Measurements from ENCODE around the gene C9orf153. TPM values are rescaled to one million over a fixed set of nuclear protein-coding genes. Genes with fewer than 3 reads are reported as not detected.
"Not testable (repeated sequence)": the region's sequence is repeated elsewhere in the genome, so short reads cannot be mapped to it uniquely, and the experiment has no call there.

C9orf153 gene
- total RNA-seq, 6 donors from 2014 or later, result 0.30 to 1.5 (median 1.0) TPM; not detected in 3

- no peak for ATAC-seq (ENCODE audit: low FRiP score in 2 of 2)
- H3K36me3 ChIP-seq, result peaks cover 30 to 100% (median 89%) of the 10 kb centered on the region in 4 donors
- no peak overlapping the region for H3K4me3 ChIP-seq
These were observed 42.2 kb upstream of the C9orf153 start for GRCh38 chr9:86301686-86302085.

GRCh38 chr9:86300701-86301100, 41.2 kb upstream of the C9orf153 start:
- no peak overlapping the region for H3K27ac ChIP-seq
- DNase-seq (no peak), ATAC-seq (ENCODE audit: low FRiP score in 2 of 2) (no peak)
- H3K27me3 ChIP-seq, result no peaks in the 10 kb centered on the region
- TF ChIP-seq POLR2A (IDR thresholded peaks at IDR 0.05), result no peak
- no peak for TF ChIP-seq POLR2AphosphoS5 (IDR thresholded peaks at IDR 0.05)
- TF ChIP-seq CTCF (IDR thresholded peaks at IDR 0.05), result no peak
- no peak for TF ChIP-seq EP300 (IDR thresholded peaks at IDR 0.05)
- 94 to 97% methylated on average over 2 of the region's 2 CpGs for WGBS, 2 donors
- H3K9me3 ChIP-seq, result no peaks in the 10 kb centered on the region
- no peak overlapping the region for H3K4me3 ChIP-seq
- no peaks in the 10 kb centered on the region for H3K4me1 ChIP-seq
- peaks cover 30 to 99% (median 88%) of the 10 kb centered on the region in 4 donors for H3K36me3 ChIP-seq

More at GRCh38 chr9:86301686-86302085, 42.2 kb upstream of the C9orf153 start:
- Histone ChIP-seq H3K9me3 (no peaks in the 10 kb centered on the region), H3K27ac (no peak overlapping the region), H3K27me3 (no peaks in the 10 kb centered on the region), H3K4me1 (no peaks in the 10 kb centered on the region)
- TF ChIP-seq EP300 (IDR thresholded peaks at IDR 0.05) (no peak), POLR2A (IDR thresholded peaks at IDR 0.05) (no peak), POLR2AphosphoS5 (IDR thresholded peaks at IDR 0.05) (no peak), CTCF (IDR thresholded peaks at IDR 0.05) (no peak)
- 68 to 92% methylated on average over 1 of the region's 1 CpG for WGBS, 2 donors
- DNase-seq, result no peak

GRCh38 chr9:86298873-86299272, 39.4 kb upstream of the C9orf153 start:
- no peak for ATAC-seq (ENCODE audit: low FRiP score in 2 of 2)
- H3K4me3 ChIP-seq, result no peak overlapping the region
- H3K4me1 ChIP-seq, result no peaks in the 10 kb centered on the region
- no peak overlapping the region for H3K27ac ChIP-seq
- TF ChIP-seq POLR2AphosphoS5 (IDR thresholded peaks at IDR 0.05) (no peak), POLR2A (IDR thresholded peaks at IDR 0.05) (no peak)
- peak in 1 of 2 donors; percentile 34 for DNase-seq
- H3K27me3 ChIP-seq, result no peaks in the 10 kb centered on the region
- peaks cover 20 to 81% (median 72%) of the 10 kb centered on the region in 4 donors for H3K36me3 ChIP-seq
- WGBS, 2 donors, result 81 to 91% methylated on average over 8 to 11 of the region's 11 CpGs
- H3K9me3 ChIP-seq, result no peaks in the 10 kb centered on the region

- H3K27ac ChIP-seq; ATAC-seq (ENCODE audit: low FRiP score in 2 of 2); H3K4me3 ChIP-seq; H3K4me1 ChIP-seq; H3K27me3 ChIP-seq; H3K9me3 ChIP-seq; DNase-seq: not testable (repeated sequence)
- H3K36me3 ChIP-seq, result peaks cover 0 to 22% (median 7%) of the 10 kb centered on the region in 4 donors
- WGBS, 2 donors, result 93 to 98% methylated on average over 6 of the region's 6 CpGs
These were observed 30.9 kb upstream of the C9orf153 start for GRCh38 chr9:86290341-86290740.

- Histone ChIP-seq H3K27me3 (no peaks in the 10 kb centered on the region), H3K9me3 (no peaks in the 10 kb centered on the region), H3K4me1 (peaks cover 0 to under 1% (median 0%) of the 10 kb centered on the region in 4 donors), H3K27ac (no peak overlapping the region), H3K4me3 (no peak overlapping the region), H3K36me3 (peaks cover 0 to 22% (median 7%) of the 10 kb centered on the region in 4 donors)
- 90 to 97% methylated on average over 6 of the region's 6 CpGs for WGBS, 2 donors
- TF ChIP-seq EP300 (IDR thresholded peaks at IDR 0.05), result no peak
- no peak for TF ChIP-seq CTCF (IDR thresholded peaks at IDR 0.05)
- no peak for TF ChIP-seq POLR2A (IDR thresholded peaks at IDR 0.05)
- TF ChIP-seq POLR2AphosphoS5 (IDR thresholded peaks at IDR 0.05), result no peak
- no peak for DNase-seq
- ATAC-seq (ENCODE audit: low FRiP score in 2 of 2), result no peak
These were observed 29.2 kb upstream of the C9orf153 start for GRCh38 chr9:86288499-86289198.

- ATAC-seq (ENCODE audit: low FRiP score in 2 of 2) (no peak), DNase-seq (no peak)
- no peak for TF ChIP-seq POLR2AphosphoS5 (IDR thresholded peaks at IDR 0.05)
- TF ChIP-seq POLR2A (IDR thresholded peaks at IDR 0.05), result no peak
- no peak for TF ChIP-seq CTCF (IDR thresholded peaks at IDR 0.05)
- TF ChIP-seq EP300 (IDR thresholded peaks at IDR 0.05), result no peak
- Histone ChIP-seq H3K36me3 (peaks cover 0 to 22% (median 7%) of the 10 kb centered on the region in 4 donors), H3K27ac (no peak overlapping the region), H3K4me3 (no peak overlapping the region), H3K9me3 (no peaks in the 10 kb centered on the region), H3K4me1 (peaks cover 4 to 8% (median 7%) of the 10 kb centered on the region in 4 donors), H3K27me3 (no peaks in the 10 kb centered on the region)
- WGBS, 2 donors, result 59 to 71% methylated on average over 7 of the region's 7 CpGs
These were observed 27.6 kb upstream of the C9orf153 start for GRCh38 chr9:86287013-86287412.

Measured in upper lobe of left lung (tissue), 6 donors.